ENCODE measurements around the gene DDHD1.

DDHD1 gene

GRCh38 chr14:53027562-53027961 lies 125.6 kb downstream of the DDHD1 start:
- no peak for DNase-seq

GRCh38 chr14:53027041-53027440 lies 126.1 kb downstream of the DDHD1 start:
- DNase-seq = no peak

- DNase-seq = no peak
Observed at GRCh38 chr14:53023325-53023724, 129.8 kb downstream of the DDHD1 start.

GRCh38 chr14:53022593-53022992 lies 130.5 kb downstream of the DDHD1 start:
- no peak for DNase-seq

GRCh38 chr14:53020193-53020932 lies 132.8 kb downstream of the DDHD1 start:
- DNase-seq = no peak

GRCh38 chr14:53019406-53019805 lies 133.7 kb downstream of the DDHD1 start:
- DNase-seq = no peak

GRCh38 chr14:53017837-53018236 lies 135.3 kb downstream of the DDHD1 start:
- DNase-seq = no peak

GRCh38 chr14:53016919-53017318 lies 136.2 kb downstream of the DDHD1 start:
- DNase-seq = no peak

GRCh38 chr14:53016491-53016890 lies 136.6 kb downstream of the DDHD1 start:
- DNase-seq = no peak

GRCh38 chr14:53011053-53011462 lies 142.1 kb downstream of the DDHD1 start:
- no peak for DNase-seq

- no peak for DNase-seq
Observed at GRCh38 chr14:53010193-53011040, 142.7 kb downstream of the DDHD1 start.

- no peak for DNase-seq
Observed at GRCh38 chr14:53006931-53007562, 146.1 kb downstream of the DDHD1 start.

- DNase-seq = no peak
Observed at GRCh38 chr14:53004976-53005375, 148.1 kb downstream of the DDHD1 start.

GRCh38 chr14:53003776-53004175 lies 149.3 kb downstream of the DDHD1 start:
- DNase-seq = no peak

GRCh38 chr14:53002576-53002975 lies 150.5 kb downstream of the DDHD1 start:
- no peak for DNase-seq

GRCh38 chr14:53001787-53002378 lies 151.2 kb downstream of the DDHD1 start:
- no peak for DNase-seq

GRCh38 chr14:52998376-52999015 lies 154.6 kb downstream of the DDHD1 start:
- no peak for DNase-seq

- no peak for DNase-seq
Observed at GRCh38 chr14:52996493-52996892, 156.6 kb downstream of the DDHD1 start.

- DNase-seq = no peak
Observed at GRCh38 chr14:52995998-52996397, 157.1 kb downstream of the DDHD1 start.

GRCh38 chr14:52992236-52992870 lies 160.8 kb downstream of the DDHD1 start:
- DNase-seq = no peak

- no peak for DNase-seq
Observed at GRCh38 chr14:52988139-52988538, 165.0 kb downstream of the DDHD1 start.

GRCh38 chr14:52987514-52987913 lies 165.6 kb downstream of the DDHD1 start:
- no peak for DNase-seq

Data from AML-193 (cell line).